ENCODE data around the gene SPTBN4.
"Not testable (repeated sequence)": the region's sequence is repeated elsewhere in the genome, so short reads cannot be mapped to it uniquely, and the experiment has no call there.

SPTBN4 gene

DNA sequence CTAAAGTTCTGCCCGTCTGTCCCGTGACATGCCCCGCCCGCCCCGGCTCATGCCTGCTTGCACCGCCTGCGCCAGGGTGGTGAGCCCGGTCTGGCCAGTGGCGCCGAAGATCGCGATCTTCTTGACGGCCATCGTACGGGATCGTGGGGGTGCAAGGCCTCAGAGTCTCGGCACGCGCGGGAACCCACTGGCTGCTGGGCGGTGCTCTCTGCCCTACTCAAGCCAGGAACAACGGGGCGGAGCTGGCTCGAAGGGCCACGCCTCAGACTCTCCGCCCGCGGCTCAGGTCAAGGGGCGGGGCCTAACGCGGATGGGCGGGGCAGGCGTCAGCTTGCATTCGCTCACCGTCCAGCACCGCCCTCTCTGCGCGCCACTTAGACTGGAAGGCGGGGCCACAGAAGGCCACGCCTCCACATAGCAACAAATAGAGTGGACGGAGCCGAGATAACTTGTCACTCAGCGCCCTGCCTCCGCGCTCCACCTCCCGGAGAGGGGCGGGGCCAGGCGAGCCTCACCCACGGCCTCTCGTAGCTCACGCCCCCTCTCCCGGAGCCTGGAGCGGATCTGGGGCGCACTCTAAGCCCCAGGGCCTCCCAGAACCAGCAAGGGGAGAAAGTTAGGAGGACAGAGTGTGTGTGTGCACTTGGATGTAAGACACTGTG, 1.1 kb upstream of the SPTBN4 start, which contains the start of gene BLVRB:
Gene BLVRB (minus strand): TSS at position 189 of the 662 bp plus-strand sequence. CDS start 57 bp downstream, at position 132.
- DNase-seq, result peak; percentile 98

DNA sequence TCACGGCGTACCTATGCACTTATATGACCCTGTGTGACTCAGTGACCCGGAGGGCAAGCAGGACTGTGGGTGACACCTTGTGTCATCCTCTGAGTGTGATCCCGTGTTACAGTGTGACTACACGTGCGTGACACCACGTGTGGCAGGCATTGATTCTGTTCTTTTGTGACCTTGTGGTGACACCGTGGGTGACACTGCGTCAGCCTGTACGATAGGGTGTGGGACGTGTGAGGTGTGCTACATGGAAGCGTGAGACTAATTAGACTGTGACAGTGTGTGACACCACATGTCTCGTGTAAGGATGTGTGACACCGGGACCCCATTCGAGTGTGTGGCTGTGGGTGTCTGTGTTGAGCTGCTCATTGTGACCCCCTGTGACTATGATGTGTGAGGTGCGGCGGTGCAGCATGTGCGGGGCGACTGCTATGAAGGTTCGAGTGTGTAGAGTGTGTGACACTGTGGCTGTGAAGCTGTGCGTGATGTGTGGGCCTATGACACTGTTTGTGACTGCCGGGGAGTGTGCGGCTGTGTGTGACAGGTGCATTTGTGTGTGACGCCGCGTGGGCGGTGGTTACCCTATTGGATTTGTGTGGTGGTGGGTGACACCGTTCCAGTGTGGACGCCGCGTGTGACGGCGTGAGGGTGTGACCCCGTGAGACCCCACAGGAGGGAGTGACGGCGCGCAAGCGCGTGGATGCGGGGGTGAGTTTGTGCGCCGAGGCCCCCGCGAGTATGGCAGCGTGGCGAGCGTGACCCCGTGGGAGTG, 399 bp upstream of the SPTBN4 start:
- DNase-seq, result no peak

DNA sequence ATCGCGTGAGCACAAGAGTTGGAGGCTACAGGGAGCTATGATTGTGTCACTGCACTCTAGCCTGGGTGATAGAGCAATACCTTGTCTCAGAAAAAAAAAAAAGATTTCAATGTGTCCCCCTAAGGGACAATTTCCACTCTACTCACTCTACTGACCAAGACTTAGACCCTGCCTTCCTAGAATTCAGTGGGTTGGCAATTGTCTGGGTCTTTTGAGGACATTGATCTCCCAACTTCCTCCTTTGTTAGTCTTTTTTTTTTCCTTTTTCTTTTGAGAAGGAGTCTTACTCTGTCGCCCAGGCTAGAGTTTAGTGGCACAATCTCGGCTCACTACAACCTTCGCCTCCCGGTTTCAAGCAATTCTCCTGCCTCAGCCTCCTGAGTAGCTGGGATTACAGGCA, 2.2 kb downstream of the SPTBN4 start:
- no peak for DNase-seq

DNA sequence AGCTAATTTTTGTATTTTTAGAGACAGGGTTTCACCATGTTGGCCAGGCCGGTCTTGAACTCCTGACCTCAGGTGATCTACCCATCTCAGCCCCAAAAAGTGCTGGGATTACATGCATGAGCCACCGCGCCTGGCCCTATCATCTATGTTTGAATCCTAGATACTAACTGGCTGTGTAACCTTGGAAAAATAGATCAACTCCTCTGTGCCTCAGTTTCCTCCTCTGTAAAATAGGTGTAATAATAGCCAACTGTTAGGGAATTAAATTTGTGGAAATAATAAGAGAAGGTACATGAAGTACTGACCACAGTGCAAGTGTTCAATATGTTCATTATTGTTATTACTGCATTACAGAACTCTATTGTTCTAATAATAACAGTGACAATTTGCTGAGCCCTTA, 4.3 kb downstream of the SPTBN4 start:
- no peak for DNase-seq

DNA sequence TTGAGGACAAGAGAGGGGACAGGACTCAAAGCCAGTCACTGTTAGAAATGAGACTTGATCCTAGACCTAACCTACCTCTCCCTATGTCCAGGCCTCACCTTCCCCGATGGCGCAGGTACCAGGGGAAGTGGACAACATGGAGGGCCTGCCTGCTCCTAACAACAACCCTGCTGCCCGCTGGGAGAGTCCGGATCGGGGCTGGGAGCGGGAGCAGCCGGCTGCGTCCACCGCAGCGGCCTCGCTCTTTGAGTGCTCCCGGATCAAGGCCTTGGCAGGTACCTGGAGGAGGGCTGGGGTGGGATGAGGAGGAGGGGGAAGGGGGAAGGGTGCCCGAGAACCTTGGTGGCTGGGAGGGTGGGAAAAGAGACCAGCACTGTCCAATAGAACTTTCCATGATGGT, 5.7 kb downstream of the SPTBN4 start:
- DNase-seq, result no peak

DNA sequence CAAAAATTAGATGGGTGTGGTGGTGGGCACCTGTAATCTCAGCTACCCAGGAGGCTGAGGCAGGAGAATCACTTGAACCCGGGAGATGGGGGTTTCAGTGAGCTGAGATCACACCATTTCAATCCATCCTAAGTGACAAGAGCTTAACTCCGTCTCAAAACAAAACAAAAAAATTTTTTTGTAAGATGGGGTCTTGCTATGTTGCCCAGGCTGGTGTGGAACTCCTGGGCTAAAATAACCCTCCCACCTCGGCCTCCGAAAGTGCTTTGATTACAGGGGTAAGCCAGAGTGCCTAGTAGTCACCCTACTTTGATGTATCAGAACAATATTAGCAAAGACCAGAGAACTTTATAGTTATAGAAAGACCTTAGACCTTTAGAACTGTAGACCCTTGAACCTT, 7.9 kb downstream of the SPTBN4 start:
- no peak for DNase-seq

DNA sequence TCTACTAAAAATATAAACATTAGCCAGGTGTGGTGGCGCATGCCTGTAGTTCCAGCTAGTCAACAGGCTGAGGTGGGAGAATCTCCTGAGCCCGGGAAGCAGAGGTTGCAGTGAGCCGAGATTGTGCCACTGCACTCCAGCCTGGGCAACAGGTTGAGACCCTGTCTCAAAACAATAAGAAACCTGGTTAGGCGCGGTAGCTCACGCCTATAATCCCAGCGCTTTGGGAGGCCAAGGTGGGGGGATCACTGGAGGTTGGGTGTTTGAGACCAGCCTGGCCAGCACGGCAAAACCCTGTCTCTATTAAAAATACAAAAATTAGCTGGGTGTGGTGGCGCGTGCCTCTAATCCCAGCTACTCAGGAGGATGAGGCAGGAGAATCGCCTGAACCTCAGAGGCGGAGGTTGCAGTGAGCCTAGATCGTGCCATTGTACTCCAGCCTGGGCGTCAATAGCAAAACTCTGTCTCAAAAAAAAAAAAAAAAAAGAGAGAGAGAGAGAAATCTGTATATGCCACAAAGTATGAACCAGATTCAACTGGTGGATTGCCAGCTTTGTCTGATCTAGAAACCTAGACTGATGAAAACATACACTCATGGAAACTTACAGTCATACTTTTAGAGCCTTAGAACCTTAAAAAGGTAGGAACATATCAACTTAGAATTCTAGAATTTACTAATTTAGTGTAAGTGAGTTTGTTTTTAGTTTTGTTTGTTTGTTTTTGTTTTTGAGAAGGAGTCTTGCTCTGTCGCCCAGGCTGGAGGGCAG, 9.3 kb downstream of the SPTBN4 start:
- not testable (repeated sequence) for DNase-seq

DNA sequence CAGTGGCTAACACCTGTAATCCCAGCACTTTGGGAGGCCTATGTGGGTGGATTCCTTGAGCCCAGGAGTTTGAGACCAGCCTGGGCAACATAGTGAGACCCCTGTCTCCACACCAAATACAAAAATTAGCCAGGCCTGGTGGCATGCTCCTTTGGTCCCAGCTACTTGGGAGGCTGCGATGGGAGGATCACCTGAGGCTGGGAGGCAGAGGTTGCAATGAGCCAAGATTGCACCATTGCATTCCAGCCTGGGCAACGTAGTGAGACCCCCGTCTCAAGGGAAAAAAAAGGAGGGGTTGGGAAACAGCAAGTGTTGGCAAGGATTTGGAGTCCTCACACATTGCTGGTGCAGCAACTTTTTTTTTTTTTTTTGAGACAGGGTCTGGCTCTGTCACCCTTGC, 19.2 kb downstream of the SPTBN4 start:
- DNase-seq, result no peak

DNA sequence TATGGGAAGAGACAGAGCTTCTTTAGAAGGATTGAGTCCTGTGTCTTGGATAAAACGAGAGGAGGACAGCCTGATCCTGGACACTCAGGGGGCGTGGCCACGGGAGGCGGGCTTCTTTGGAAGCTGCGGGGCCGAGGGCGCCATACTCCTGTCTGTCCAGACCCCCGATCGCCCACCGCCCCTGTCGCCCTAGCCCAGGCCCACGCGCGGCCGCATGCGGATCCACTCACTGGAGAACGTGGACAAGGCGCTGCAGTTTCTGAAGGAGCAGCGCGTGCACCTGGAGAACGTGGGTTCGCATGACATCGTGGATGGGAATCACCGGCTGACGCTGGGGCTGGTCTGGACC, 23.1 kb downstream of the SPTBN4 start:
- DNase-seq, result no peak

DNA sequence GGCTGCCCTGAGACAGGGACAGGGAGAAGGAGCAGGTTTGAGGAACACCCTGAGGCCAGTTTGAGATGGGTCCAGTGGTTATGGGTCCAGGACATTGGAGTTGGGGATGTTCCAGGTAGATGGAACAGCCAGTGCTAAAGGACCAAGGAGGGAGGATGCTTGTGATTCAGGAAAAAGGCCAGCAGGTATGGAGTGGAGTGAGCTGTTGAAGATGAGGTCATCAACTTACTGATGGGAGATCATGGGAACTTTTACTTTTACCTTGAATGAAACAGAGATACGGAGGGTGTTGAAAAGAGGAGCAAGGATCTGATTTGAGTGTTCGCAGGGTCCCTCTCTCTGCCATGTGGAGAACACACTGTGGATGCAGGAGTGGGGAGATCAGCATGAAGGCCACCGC, 25.5 kb downstream of the SPTBN4 start:
- no peak for DNase-seq

DNA sequence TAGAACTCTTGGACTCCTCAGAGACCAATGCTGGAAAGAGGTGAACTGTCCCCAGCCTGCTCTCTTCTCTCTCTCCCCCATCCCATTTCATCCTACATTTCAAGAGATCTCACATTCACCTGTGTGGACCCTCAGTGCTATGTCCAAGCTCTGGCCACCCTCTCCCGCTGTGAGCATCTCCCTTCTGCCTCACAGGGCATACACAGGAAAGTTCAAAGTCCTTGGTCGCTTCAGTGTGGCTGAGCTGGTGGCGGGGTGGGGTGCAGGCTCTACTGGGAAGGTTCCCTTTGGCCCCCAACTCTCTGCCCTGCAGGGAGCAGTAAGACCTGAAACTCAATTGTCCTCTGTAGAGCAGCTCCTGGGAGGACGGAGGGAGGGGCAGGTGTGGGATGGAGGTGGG, 27.0 kb downstream of the SPTBN4 start:
- DNase-seq, result no peak

DNA sequence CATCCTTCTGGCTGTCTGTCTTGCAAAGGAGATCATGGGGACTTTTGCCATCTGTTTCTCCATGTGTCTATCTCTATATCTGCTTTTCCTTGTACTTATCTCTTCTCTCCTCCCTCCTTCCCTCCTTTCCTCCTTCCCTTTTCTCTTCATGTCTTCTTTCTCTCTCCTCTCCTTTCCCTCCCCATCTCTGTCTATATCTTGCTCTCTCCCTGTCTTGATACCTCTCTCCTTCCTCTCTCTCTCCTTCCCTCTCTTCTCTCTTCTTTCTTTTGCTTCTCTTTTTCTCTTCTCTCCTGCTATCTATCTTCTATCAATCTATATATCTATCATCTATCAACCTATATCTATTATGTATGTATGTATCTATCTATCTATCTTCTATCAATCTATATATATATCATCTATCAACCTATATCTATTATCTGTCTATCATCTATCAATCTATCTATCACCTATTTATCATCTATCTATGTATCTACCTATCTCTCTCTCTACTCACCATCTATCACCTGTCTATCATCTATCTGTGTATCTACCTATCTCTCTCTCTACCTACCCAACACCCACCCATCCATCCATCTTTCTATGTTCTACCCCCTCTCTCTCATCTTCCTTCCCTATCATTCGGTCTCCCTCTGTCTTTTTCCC, 27.5 kb downstream of the SPTBN4 start:
- no peak for DNase-seq

DNA sequence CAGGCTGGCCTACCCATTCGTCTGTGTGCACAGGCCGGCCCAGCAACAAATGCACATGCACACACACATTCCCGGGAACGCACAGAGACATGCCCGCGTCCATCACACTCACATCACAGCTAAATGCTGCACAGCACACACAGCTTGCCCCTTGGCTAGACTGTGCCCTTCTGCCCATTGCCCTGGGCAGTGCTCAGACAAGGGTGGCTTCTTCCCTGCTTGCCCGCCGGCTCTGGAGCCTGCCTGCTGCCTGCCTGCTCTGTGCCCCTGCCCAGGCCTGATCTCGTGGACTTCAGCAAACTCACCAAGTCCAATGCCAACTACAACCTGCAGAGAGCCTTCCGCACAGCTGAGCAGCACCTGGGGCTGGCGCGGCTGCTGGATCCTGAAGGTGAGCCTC, 30.4 kb downstream of the SPTBN4 start:
- DNase-seq, result no peak

DNA sequence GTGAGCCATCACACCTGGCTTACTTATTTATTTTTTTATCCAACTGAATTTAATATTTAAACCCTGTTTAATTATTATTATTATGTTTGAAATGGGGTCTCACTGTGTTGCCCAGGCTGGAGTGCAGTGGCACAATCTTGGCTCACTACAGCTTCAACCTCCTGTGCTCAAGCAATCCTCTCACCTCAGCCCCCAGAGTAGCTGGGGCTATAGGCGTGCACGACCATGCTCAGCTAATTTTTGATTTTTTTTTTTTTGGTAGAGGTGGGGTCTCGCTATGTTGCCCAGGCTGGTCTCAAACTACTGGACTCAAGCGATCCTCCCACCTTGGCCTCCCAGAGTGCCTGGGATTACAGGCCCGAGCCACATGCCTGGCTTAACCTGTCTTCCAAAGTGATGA, 32.5 kb downstream of the SPTBN4 start:
- no peak for DNase-seq

DNA sequence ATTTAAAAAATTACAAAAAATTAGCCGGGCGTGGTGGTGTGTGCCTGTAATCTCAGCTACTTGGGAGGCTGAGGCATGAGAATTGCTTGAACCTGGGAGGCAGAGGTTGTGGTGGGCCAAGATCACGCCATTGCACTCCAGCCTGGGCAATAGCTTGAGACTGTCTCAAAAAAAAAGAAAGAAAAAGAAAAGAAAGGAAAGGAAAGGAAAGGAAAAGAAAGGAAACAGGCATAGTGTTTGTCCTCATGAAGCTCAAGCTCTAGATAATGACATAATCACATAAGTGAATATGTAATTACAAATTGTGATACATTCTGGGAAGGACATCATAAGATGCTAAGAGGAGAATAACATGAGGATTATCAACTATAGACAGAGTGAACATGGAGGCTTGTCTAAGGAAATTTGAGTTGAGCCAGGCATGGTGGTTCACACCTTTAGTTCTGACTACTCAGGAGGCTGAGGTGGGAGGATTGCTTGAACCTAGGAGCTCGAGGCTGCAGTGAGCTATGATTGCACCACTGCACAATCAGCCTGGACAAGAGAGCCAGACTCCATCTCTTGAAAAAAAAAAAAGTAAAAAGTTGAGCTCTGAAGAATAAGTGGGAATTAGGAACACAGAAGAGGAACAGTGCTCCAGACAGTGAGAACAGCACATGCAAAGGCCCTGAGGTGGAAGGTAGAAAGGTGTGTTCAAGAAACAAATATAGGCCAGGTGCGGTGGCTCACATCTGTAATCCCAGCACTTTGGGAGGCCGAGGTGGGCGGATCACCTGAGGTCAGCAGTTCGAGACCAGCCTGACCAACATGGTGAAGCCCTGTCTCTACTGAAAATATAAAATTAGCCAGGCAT, 34.1 kb downstream of the SPTBN4 start:
- DNase-seq, result not testable (repeated sequence)

DNA sequence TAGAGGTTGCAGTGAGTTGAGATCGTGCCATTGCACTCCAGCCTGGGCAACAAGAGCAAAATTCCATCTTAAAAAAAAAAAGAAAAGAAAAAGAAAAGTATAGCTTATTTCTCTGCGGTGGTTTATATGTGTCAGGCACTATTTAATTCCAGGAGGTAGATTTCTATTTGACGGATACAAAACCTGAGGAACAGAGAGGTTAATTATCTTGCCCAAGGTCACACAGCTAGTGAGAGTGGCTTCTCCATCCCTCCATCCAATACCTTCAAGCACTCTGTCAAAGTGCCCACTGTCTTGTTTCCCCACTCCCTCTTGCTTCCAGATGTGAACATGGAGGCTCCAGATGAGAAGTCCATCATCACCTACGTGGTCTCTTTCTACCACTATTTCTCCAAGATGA, 34.8 kb downstream of the SPTBN4 start:
- DNase-seq, result no peak

DNA sequence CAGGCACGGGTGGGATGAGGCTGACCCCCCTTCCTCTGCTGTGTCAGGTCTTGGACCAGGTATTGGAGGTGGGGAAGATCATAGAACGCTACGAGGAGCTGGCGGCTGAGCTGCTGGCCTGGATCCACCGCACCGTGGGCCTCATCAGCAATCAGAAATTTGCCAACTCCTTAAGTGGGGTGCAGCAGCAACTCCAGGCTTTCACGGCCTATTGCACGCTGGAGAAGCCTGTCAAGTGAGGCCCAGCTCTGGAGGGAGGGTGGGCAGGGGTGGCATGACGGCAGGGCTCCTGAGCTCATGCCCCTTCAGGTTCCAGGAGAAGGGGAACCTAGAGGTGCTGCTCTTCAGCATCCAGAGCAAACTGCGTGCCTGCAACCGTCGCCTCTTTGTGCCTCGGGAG, 35.3 kb downstream of the SPTBN4 start:
- DNase-seq, result no peak

DNA sequence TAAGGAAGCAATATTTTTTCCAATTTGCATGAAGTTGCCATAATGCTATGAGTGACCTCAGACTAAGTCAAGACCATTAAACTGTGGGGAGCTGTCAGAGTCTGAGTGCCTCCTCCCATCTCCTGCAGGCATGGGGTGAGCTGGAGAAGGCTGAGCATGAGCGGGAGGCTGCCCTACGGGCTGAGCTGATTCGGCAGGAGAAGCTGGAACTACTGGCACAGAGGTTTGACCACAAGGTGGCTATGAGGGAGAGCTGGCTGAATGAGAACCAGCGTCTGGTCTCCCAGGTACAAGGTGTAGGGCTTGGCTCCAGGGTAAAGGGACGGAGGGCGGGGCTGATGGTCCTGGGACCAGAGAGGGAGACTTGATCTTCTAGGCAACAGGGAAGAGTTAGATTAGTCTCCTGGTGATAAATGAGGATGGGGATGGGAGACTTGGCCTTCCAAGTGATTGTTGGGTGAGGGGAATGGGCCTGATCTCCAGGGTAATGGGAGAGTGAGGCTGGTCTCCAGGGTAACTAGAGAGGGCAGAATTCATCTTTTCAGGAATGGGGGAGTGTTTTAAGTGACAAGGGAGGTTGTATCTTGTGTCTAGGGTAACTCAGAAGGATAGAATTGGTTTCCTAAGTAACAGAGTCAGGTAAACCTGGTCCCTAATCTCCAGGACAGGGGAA, 36.0 kb downstream of the SPTBN4 start:
- no peak for DNase-seq

DNA sequence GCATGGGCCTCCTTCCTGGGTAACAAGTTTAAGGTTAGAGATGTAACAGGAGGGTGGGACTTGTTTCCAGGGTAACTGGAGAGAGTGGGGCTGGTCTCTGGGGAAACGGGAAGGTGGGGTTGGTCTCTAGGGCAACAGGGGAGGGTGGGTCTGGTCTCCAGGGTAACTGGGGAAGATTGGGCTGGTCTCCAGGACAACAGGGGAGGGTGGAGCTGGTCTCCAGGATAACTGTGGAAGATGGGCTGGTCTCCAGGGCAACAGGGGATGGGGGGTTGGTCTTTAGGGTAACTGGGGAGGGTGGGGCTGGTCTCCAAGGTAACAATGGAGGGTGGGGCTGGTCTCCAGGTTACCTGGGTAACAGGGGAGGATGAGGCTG, 36.5 kb downstream of the SPTBN4 start:
- peak; percentile 11 for DNase-seq

DNA sequence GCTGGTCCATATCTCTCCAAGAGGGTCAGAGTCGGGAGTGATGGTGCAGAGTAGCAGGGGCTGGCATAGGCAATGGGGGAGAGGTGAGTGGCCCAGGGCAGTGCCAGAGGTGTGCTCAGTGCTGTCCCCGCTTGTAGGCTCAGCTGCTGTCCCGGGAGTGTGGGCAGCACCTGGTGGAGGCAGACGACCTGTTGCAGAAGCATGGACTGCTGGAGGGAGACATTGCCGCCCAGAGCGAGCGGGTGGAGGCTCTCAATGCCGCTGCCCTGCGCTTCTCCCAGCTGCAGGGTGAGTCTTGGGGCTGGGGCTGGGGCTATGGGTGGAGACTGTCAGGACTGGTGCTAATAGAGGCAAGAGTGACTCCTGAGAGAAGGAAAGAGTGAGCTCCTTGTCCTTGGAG, 39.3 kb downstream of the SPTBN4 start:
- DNase-seq, result no peak

DNA sequence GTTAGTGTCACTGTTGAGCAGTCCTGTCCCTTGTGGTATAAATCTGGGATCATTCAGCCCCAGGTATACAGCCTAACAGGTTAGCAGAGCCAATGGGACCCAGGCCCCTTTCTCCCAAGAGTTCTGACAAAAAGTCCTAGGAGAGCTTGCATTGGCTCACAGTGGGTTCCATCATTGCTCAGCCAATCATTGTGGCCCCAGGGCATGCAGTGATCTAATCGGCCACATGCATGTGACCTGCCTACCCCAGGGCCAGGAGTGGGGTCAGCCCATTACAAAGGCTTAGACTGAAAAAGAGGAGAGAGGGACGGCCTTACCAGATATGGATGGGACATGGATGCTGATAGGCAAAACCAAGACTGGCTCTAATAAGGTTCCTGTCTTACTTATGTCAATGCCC, 41.1 kb downstream of the SPTBN4 start:
- DNase-seq, result no peak

DNA sequence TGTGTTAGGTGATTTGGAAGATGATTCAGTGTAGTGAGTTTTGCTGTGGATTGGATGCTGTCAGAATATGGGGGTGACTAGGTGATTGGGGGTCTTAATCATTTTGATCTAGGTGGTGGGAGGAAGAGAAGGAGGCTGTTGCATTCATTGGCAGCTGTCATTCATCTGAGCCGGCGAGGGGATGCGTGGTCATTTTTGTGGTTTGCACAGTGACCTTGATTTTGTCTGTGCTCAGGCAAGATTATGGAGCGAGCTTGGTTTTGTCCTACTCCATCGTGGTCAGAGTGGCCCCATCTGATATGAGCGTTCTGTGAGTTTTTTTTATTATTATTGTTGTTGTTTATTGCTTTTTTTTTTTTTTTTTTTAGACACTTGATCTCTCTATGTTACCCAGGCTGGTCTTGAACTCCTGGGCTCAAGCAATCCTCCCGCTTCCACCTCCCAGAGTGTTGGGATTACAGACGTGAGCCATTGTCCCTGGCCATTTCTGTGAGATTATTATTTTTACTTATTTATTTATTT, 42.0 kb downstream of the SPTBN4 start:
- DNase-seq, result no peak
